ENCODE results near the gene TOMM40. TPM values are rescaled to one million over a fixed set of nuclear protein-coding genes. Genes with fewer than 3 reads are reported as not detected.

TOMM40 gene
- total and polyA plus RNA-seq, 2 of the 13 experiments (the other 11 are each of a cell fraction or from before 2014, with no cell fraction given): 72.0 to 110 TPM

DNA sequence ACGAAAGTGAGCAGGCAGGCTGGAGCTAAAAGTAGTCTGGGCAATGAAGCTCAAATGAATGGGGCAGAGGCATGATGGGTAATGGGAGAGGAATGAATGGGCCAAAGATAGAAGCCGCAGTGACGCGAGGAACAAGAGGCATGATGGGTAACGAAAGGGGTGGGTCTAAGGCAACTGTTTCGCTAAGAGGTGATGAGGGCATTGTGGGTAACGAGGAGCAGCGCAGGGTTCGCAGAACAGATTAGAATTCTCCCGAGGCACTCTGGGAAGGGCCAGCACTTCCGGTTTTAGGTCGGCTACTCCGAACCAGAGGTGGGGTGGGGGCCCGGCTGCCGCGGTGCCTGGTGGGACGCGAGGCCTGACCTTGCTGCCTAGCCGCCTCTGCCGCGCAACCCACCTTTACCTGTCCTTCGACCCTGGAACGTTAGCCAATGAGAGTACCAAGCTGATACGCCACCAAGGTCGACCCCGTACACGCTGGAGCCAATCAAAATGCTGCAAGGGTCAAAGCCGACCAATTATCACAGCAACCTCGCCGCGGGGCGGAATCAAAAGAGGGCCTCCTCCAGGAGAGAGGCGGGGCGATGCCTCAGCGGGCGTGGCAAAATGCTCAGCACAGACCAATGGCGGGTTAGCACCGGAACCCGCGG, 563 bp upstream of the TOMM40 start (continued):
- TF ChIP-seq, protein P1, sequence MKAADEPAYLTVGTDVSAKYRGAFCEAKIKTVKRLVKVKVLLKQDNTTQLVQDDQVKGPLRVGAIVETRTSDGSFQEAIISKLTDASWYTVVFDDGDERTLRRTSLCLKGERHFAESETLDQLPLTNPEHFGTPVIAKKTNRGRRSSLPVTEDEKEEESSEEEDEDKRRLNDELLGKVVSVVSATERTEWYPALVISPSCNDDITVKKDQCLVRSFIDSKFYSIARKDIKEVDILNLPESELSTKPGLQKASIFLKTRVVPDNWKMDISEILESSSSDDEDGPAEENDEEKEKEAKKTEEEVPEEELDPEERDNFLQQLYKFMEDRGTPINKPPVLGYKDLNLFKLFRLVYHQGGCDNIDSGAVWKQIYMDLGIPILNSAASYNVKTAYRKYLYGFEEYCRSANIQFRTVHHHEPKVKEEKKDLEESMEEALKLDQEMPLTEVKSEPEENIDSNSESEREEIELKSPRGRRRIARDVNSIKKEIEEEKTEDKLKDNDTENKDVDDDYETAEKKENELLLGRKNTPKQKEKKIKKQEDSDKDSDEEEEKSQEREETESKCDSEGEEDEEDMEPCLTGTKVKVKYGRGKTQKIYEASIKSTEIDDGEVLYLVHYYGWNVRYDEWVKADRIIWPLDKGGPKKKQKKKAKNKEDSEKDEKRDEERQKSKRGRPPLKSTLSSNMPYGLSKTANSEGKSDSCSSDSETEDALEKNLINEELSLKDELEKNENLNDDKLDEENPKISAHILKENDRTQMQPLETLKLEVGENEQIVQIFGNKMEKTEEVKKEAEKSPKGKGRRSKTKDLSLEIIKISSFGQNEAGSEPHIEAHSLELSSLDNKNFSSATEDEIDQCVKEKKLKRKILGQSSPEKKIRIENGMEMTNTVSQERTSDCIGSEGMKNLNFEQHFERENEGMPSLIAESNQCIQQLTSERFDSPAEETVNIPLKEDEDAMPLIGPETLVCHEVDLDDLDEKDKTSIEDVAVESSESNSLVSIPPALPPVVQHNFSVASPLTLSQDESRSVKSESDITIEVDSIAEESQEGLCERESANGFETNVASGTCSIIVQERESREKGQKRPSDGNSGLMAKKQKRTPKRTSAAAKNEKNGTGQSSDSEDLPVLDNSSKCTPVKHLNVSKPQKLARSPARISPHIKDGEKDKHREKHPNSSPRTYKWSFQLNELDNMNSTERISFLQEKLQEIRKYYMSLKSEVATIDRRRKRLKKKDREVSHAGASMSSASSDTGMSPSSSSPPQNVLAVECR (CRISPR knock-in tag; IDR thresholded peaks at IDR 0.05; ENCODE audit: borderline replicate concordance): peak; percentile 89
- 0 out of 2 replicates have a peak, but pooled peaks have one; percentile 67 for TF ChIP-seq PCBP1 (IDR thresholded peaks at IDR 0.05; ENCODE audit: borderline replicate concordance, low read depth, low read length)
- peak; percentile 52; the same call in 1 of the 2 replicates for TF ChIP-seq ATF7 (IDR thresholded peaks at IDR 0.05)
- no peak for TF ChIP-seq ATF7 (CRISPR knock-in tag; IDR thresholded peaks at IDR 0.05)
- TF ChIP-seq IRF2 (CRISPR knock-in tag; IDR thresholded peaks at IDR 0.05): peak; percentile 96
- TF ChIP-seq, protein P2, sequence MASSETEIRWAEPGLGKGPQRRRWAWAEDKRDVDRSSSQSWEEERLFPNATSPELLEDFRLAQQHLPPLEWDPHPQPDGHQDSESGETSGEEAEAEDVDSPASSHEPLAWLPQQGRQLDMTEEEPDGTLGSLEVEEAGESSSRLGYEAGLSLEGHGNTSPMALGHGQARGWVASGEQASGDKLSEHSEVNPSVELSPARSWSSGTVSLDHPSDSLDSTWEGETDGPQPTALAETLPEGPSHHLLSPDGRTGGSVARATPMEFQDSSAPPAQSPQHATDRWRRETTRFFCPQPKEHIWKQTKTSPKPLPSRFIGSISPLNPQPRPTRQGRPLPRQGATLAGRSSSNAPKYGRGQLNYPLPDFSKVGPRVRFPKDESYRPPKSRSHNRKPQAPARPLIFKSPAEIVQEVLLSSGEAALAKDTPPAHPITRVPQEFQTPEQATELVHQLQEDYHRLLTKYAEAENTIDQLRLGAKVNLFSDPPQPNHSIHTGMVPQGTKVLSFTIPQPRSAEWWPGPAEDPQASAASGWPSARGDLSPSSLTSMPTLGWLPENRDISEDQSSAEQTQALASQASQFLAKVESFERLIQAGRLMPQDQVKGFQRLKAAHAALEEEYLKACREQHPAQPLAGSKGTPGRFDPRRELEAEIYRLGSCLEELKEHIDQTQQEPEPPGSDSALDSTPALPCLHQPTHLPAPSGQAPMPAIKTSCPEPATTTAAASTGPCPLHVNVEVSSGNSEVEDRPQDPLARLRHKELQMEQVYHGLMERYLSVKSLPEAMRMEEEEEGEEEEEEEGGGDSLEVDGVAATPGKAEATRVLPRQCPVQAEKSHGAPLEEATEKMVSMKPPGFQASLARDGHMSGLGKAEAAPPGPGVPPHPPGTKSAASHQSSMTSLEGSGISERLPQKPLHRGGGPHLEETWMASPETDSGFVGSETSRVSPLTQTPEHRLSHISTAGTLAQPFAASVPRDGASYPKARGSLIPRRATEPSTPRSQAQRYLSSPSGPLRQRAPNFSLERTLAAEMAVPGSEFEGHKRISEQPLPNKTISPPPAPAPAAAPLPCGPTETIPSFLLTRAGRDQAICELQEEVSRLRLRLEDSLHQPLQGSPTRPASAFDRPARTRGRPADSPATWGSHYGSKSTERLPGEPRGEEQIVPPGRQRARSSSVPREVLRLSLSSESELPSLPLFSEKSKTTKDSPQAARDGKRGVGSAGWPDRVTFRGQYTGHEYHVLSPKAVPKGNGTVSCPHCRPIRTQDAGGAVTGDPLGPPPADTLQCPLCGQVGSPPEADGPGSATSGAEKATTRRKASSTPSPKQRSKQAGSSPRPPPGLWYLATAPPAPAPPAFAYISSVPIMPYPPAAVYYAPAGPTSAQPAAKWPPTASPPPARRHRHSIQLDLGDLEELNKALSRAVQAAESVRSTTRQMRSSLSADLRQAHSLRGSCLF (CRISPR knock-in tag; IDR thresholded peaks at IDR 0.05; ENCODE audit: borderline replicate concordance): no peak
- no peak for TF ChIP-seq ZNF282 (IDR thresholded peaks at IDR 0.05; ENCODE audit: partially characterized antibody)
- TF ChIP-seq, protein P3, sequence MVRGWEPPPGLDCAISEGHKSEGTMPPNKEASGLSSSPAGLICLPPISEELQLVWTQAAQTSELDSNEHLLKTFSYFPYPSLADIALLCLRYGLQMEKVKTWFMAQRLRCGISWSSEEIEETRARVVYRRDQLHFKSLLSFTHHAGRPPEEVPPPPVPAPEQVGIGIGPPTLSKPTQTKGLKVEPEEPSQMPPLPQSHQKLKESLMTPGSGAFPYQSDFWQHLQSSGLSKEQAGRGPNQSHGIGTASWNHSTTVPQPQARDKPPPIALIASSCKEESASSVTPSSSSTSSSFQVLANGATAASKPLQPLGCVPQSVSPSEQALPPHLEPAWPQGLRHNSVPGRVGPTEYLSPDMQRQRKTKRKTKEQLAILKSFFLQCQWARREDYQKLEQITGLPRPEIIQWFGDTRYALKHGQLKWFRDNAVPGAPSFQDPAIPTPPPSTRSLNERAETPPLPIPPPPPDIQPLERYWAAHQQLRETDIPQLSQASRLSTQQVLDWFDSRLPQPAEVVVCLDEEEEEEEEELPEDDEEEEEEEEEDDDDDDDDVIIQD (CRISPR knock-in tag; IDR thresholded peaks at IDR 0.05; ENCODE audit: low read depth): peak; percentile 95; the same call in 1 of the 2 replicates
- peak; percentile 93 for TF ChIP-seq SPEN (CRISPR knock-in tag; IDR thresholded peaks at IDR 0.05; ENCODE audit: low read depth)
- TF ChIP-seq GABPB1 (CRISPR knock-in tag; IDR thresholded peaks at IDR 0.05): peak; percentile 93
- peak; percentile 36; the same call in 1 of the 2 replicates for TF ChIP-seq NFKBIZ (CRISPR knock-in tag; IDR thresholded peaks at IDR 0.05)
- 0 out of 2 replicates have a peak, but pooled peaks have one; percentile 8 for TF ChIP-seq RARA (CRISPR knock-in tag; IDR thresholded peaks at IDR 0.05)
- TF ChIP-seq DNMT1 (CRISPR knock-in tag; IDR thresholded peaks at IDR 0.05): no peak; the same call in 1 of the 2 replicates
- TF ChIP-seq ESRRA (CRISPR knock-in tag; IDR thresholded peaks at IDR 0.05; ENCODE audit: low read depth): peak; percentile 56; the same call in 1 of the 2 replicates
- TF ChIP-seq, protein P4, sequence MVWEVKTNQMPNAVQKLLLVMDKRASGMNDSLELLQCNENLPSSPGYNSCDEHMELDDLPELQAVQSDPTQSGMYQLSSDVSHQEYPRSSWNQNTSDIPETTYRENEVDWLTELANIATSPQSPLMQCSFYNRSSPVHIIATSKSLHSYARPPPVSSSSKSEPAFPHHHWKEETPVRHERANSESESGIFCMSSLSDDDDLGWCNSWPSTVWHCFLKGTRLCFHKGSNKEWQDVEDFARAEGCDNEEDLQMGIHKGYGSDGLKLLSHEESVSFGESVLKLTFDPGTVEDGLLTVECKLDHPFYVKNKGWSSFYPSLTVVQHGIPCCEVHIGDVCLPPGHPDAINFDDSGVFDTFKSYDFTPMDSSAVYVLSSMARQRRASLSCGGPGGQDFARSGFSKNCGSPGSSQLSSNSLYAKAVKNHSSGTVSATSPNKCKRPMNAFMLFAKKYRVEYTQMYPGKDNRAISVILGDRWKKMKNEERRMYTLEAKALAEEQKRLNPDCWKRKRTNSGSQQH (CRISPR knock-in tag; IDR thresholded peaks at IDR 0.05; ENCODE audit: low read depth): peak; percentile 100
- TF ChIP-seq MAFK (conservative IDR thresholded peaks at IDR 0.05 in 1 of 2, IDR thresholded peaks at IDR 0.05 in 1 of 2; ENCODE audit: low read length in 2 of 2): 0 out of 4 replicates have a peak, but pooled peaks of 1 of the 2 experiments have one; percentile 5

Measured in HepG2 (cell line).